NCI-H2029 treated with DMSO at 0.1 percent for 48 hours (cell line): ENCODE data around the gene LYPD6B.

Experiments used
- DNase-seq: peaks from one replicate; lab custom pipeline; 2025; lab: John Stamatoyannopoulos, UW

LYPD6B gene

GRCh38 chr2:149038442-149039212 lies at the start of gene LYPD6B:
LYPD6B (plus strand) TSS chr2:149038699; CDS start chr2:149130949, 92,250 bp downstream.
- peak; percentile 6 for DNase-seq

GRCh38 chr2:148989882-148990493 lies 48.5 kb upstream of the LYPD6B start:
- peak; percentile 76 for DNase-seq

- no peak for DNase-seq
These were observed 47.5 kb upstream of the LYPD6B start for GRCh38 chr2:148990968-148991367.

- DNase-seq, result no peak
These were observed 46.1 kb upstream of the LYPD6B start for GRCh38 chr2:148992448-148992847.

GRCh38 chr2:148993351-148993750 lies 45.1 kb upstream of the LYPD6B start:
- DNase-seq, result no peak

- peak; percentile 89 for DNase-seq
These were observed 44.2 kb upstream of the LYPD6B start for GRCh38 chr2:148994341-148994740.

GRCh38 chr2:148996805-148997204 lies 41.7 kb upstream of the LYPD6B start:
- no peak for DNase-seq

GRCh38 chr2:148998165-148998830 lies 40.2 kb upstream of the LYPD6B start:
- peak; percentile 59 for DNase-seq

GRCh38 chr2:148998831-148999200 lies 39.7 kb upstream of the LYPD6B start:
- DNase-seq, result no peak

- peak; percentile 24 for DNase-seq
These were observed 39.0 kb upstream of the LYPD6B start for GRCh38 chr2:148999451-148999921.

- no peak for DNase-seq
These were observed 38.2 kb upstream of the LYPD6B start for GRCh38 chr2:149000158-149000938.

- peak; percentile 70 for DNase-seq
These were observed 37.0 kb upstream of the LYPD6B start for GRCh38 chr2:149001496-149001895.

- no peak for DNase-seq
These were observed 36.1 kb upstream of the LYPD6B start for GRCh38 chr2:149002378-149002890.

GRCh38 chr2:149002891-149003740 lies 35.4 kb upstream of the LYPD6B start:
- no peak for DNase-seq

GRCh38 chr2:149004836-149005235 lies 33.7 kb upstream of the LYPD6B start:
- no peak for DNase-seq

- no peak for DNase-seq
These were observed 32.9 kb upstream of the LYPD6B start for GRCh38 chr2:149005471-149006077.

- DNase-seq, result no peak
These were observed 31.5 kb upstream of the LYPD6B start for GRCh38 chr2:149006883-149007543.

- DNase-seq, result no peak
These were observed 30.1 kb upstream of the LYPD6B start for GRCh38 chr2:149008381-149008780.

- DNase-seq, result no peak
These were observed 28.7 kb upstream of the LYPD6B start for GRCh38 chr2:149009576-149010461.
